SU-DHL-6 (cell line): Measurements from ENCODE around the gene ITGA7.
A peak's percentile ranks its signal among the peaks of the same experiment; 100 is the strongest.

ENCODE experiments used
- EZH2phosphoT487 ChIP-seq: fragments of 200-600 bp; sonication (generic), shearing (Covaris generic); conservative IDR thresholded peaks from 2 replicates; pipeline ENCODE4 v1.6.1; 2018; ENCODE audit warnings: mild to moderate bottlenecking, antibody characterized with exemption, low read length, moderate library complexity, mixed read lengths
- TF ChIP-seq, protein P1 (sequence below): fragments of 200-600 bp; sonication (generic); IDR thresholded peaks from one replicate; pipeline ENCODE4 v1.5.1; 2017; ENCODE audit warnings: antibody characterized with exemption, mild to moderate bottlenecking, low read length, moderate library complexity; ENCODE audit not compliant: insufficient read depth, poor library complexity, severe bottlenecking

DNA sequence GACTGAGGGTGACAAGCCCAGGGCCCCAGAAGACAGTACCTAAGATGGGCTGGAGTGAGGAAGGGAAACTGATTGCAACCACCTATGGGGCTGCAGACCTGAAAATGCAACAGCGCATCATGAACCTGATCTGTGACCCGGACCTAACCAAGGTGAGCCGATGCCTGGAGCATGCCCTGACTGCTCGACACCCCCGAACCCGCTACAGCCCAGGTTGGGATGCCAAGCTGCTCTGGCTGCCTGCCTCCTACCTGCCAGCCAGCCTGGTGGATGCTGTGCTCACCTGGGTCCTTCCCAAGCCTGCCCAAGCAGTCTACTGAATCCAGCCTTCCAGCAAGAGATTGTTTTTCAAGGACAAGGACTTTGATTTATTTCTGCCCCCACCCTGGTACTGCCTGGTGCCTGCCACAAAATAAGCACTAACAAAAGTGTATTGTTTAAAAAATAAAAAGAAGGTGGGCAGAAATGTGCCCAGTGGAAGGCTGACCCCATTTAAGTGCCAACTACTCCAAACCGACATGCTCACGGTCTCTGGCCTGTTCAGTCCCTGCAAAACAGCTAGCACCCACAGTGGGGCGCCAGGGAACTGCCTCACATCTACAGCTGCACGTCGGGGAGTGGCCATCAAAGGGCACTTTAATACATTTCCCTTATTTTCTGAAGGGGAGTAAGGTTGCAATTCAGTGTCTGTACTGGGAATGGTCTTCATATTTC lies 16.7 kb upstream of the ITGA7 start:
- TF ChIP-seq, protein P1, sequence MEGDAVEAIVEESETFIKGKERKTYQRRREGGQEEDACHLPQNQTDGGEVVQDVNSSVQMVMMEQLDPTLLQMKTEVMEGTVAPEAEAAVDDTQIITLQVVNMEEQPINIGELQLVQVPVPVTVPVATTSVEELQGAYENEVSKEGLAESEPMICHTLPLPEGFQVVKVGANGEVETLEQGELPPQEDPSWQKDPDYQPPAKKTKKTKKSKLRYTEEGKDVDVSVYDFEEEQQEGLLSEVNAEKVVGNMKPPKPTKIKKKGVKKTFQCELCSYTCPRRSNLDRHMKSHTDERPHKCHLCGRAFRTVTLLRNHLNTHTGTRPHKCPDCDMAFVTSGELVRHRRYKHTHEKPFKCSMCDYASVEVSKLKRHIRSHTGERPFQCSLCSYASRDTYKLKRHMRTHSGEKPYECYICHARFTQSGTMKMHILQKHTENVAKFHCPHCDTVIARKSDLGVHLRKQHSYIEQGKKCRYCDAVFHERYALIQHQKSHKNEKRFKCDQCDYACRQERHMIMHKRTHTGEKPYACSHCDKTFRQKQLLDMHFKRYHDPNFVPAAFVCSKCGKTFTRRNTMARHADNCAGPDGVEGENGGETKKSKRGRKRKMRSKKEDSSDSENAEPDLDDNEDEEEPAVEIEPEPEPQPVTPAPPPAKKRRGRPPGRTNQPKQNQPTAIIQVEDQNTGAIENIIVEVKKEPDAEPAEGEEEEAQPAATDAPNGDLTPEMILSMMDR: peak; percentile 61
- no peak for TF ChIP-seq EZH2phosphoT487
